Esophagus muscularis mucosa (tissue), 3 donors: ENCODE measurements around the gene PROK1.

Experiments
- EP300 ChIP-seq: sonication (generic); formaldehyde crosslinking; IDR thresholded peaks from one replicate; pipeline ENCODE4 v1.6.1; 2017; ENCODE audit warnings: antibody characterized with exemption
- POLR2AphosphoS5 ChIP-seq, 2 donors: sonication (generic); formaldehyde crosslinking; IDR thresholded peaks; one replicate each; pipeline ENCODE4 v1.6.1; 2017; ENCODE audit warnings: antibody characterized with exemption in 2 of 2

- TF ChIP-seq EP300, result no peak
- no peak for TF ChIP-seq POLR2AphosphoS5 (IDR thresholded peaks at IDR 0.05)
These were observed 41.6 kb upstream of the PROK1 start for GRCh38 chr1:110409316-110409715.
